GM21717 (cell line): ENCODE data around the gene HOXA6.

ENCODE experiments used
- ATAC-seq: cut with Tn5 transposase; IDR thresholded peaks from one replicate; pipeline ENCODE4 v1.9.1; 2021; ENCODE audit warnings: mild to moderate bottlenecking, moderate library complexity; ENCODE audit not compliant: unreplicated experiment

The HOXA6 gene

DNA sequence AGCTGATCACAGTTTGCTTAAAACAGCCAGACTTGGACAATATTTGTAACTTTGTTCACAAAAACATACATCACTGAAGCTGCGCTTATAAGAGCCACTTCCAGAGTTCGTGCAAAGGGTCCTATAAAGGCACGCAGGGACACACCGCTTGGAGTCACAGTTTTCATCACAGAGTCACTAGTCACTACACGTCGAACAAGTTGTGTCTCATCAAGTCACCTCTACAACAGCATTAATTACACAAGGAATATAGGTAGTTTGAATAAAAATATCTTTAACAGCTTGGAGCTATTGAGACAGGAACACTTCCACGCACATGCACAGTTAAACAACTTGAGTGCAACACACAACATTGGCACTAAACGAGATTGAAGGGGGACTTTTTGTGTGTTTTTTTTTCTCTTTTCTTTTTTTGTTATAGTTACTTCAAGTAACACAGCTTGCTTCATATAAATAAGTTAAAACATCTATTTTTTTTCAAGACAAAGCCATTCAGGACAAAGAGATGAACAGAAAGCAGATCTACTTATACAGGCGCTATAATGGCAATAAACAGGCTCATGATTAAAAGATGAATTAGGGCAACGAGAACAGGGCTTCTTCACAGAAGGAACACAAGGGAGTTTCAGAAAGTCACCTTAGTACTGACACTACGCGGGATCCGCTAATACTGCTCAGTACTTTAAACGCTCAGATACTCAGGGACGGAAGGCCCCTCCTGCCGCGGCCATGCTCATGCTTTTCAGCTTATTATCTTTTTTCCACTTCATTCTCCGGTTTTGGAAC, 6.2 kb downstream of the HOXA6 start:
- ATAC-seq, result no peak

DNA sequence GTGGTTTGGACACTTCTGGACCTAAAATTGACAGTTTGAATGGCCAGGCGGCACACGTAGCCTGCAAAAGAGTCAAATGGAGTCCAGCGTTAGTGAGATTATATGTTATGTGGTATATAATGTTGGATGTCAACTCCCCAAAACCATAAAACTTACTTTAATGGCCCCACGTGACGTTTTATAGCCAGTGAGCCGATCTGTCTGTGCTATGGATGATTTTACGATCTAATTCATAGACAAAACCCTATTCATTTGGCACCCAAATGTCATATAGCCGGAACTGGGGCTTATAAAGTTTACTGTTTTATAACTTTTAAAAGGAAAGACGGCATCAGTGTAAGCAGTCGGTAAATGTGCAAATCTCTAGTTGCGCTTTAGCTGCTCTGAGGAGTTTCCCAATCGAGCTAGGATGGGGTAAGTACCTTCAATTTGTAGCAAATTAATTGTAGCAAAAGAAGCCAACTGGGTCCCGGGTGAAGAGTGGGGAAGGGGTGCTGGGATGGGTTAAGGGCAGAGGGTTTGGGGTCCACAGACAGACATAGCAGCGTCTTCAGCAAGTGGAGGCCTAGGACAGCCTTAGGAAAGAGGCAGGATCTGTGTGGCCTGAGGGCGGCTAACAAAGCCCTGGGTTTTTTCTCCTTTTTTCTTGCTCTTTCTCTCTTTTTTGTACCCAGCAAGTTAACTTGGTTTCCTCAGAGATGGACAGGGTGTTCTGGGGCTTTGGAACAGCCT, 7.3 kb downstream of the HOXA6 start:
- ATAC-seq, result no peak

DNA sequence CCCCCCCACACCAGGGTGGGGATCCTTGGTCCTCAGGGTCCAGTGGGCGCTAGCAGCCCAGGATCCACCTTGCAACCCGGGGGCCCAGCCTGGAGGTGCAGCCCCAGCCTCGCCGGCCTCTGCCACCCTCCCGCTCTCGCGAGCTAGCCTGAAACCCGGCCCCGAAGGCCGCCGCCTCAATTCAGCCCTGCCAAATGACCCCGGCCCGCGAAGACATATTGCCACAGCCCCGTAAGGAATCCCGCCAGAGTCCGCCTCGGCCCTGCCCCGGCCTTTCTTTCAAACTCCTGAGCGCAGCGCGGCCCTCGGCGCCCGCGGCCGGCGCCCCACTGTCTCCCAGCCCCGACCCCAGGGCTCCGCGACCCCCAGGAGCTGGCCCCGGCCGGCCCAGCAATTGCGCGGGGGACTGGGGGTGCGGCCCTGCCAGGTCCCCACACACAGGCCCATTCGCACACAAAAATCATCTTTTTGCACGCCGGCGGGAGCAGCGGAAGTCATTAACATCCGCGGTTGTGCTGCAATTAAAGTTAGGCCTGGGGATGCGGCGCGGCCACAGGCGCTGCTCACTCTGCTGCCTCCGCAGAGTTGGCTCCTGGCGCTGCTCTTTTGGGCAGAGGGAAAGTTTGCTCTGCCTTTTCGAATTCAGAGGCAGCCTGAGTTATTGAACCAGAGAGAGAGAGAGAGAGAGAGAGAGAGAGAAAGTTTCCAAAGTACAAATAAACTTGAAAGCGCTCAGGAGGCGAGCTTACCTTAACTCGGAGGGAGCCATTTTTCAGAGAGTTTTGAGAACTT, 8.0 kb downstream of the HOXA6 start:
- no peak for ATAC-seq

DNA sequence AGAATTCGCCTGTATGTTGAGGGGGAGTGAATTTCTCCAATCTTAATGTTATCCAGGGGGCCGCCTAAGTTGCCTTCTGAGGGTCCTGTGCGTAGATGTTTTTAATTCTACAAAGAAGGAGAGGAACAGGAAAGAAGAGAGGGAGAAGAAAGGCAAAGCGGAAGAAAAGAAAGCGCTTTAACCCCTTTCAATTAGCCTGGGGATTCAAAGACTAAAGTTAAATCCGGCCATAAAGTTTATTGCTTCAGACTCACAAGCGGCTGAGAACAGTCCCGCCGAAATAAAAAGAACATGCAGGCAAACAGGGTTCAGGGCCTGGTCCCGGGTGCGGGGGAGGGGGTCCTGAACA, 8.6 kb downstream of the HOXA6 start:
- no peak for ATAC-seq

DNA sequence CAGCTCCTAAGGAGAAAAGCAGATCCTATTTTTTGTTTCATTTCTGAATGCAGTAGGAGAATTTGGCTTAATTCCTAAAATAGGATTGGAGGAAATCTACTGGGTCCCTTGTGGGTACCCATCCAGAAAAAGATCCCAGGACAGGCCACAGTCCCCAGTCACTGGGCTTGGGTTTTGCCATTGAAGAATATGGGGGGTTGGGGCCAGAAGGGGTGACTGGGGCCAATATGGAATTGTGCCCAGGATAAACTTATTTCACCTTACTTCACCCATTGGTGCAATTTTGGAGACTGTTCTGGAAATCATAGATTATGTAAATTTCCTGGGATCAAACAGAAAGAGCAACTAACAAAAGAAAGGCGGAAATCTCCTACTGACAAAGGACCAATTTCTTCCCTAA, 9.1 kb downstream of the HOXA6 start:
- no peak for ATAC-seq

DNA sequence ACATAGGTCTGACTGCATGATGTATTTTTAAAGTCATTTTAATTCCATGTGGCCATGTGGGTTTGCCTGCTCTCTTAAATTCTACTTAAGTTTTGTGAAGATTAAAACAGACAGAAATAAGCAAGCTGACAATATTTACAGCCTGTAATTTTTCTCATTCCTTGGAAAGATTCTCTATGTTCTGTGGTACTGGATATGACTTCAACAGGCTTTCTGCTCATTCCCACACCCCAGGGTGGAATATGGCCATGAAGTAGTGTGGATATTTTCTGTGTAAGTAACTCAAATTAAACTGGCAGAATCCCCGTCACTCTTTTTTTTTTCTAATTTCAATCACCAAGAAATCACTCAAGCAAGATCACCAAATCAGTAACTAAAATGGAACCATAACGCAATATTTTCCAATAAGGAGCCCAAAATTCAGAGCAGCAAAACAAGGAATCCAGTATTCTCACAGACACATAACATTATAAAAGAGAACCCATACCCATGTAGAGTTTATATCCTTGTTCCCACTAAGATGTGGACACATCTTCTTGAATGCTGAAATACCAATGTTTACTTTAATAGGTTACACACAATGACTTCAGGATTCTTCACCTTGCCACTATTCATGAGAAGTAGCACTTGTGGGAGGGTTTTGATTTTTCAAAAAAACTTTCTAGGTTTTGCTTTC, 9.8 kb downstream of the HOXA6 start:
- no peak for ATAC-seq

DNA sequence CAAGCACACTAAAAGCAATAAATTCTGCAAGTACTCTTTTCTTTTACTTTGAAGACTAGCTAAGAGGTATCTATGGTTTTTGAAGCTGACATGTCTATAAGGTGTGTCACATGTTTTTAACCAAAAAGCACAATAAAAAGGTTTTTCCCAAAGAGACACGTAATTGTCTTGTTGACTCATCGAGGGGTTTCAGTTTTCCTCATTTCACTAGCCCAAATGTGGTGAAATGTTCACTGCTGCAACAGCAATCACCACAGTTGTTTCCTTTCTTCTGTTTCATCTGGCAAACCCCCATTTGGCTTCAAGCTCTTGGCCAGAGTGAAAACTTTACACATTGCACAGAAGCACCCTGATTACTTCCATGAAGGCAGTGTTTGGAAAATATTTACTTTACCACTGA, 13.2 kb downstream of the HOXA6 start:
- no peak for ATAC-seq

DNA sequence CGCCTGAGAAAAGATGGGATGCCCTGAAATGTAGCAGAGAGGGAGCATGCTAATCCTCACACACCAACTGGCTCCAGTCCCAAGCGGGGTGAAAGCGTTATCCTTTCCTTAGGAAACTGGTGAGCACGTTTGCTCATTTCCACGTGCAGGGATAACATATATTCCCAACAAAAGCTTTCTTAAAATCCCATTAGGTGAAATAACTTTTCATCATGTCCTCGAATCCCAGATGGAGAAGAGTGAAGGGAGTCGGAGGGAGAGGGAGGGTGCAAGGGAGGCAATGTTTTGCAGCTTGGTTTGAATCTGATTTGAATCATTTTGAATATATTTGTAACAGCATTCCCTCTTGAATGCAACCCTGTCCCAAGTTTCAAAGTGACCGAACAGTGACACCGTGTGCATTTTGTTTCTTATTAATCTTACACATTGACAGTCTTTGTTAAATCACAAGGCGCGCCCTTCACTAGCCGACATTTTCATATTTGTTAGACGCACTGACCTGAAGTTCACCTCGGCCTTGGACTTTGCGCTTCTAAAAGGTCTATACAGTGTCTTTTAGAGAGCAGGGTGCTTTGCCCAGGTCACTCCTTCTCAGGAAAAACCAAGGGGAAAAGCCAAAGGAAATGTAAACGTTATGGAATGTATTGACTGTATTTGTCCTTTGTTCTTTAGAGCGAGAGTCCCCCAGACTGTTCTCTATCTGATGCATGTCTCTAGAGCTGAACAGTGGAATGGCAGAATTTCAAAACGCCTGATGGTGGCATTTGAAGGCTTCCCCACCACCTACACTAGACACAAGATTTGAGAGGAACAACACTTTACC, 14.0 kb downstream of the HOXA6 start:
- ATAC-seq, result no peak

DNA sequence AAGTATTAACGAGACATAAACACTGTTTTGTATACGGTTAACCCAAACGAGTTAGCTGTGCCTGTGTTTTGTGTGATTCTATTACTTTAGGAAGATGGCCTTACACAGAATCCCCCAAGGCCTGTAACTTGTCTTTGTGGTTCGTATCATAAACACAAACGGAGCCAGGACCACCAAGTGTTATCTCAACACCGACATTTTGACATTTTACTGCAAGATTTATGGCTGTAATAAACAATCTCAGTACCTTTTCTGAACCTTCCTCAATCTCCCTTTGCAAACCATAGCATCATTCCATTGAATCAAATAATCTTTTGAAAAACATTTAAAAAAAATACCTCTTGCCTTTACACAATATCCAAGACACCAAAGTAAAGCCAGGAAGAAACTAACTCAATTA, 14.6 kb downstream of the HOXA6 start:
- no peak for ATAC-seq

DNA sequence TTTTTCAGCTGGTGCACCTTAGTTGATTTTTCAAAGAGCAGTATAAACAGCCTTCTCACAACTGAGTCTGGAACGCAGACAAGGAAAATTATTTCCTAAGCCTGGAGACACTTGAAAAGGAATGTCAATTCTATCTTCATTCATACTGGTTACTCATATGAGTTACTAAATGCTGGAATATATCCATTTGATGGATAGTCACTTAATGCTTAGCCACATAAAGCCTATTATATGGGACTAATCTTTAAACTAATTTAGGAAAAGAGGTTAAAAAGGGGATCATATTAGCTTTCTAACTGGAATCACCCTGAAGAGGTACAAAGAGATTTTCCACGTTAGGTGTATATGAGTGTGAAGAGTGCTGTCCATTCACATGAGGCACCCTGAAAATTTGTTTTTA, 15.4 kb downstream of the HOXA6 start:
- no peak for ATAC-seq

DNA sequence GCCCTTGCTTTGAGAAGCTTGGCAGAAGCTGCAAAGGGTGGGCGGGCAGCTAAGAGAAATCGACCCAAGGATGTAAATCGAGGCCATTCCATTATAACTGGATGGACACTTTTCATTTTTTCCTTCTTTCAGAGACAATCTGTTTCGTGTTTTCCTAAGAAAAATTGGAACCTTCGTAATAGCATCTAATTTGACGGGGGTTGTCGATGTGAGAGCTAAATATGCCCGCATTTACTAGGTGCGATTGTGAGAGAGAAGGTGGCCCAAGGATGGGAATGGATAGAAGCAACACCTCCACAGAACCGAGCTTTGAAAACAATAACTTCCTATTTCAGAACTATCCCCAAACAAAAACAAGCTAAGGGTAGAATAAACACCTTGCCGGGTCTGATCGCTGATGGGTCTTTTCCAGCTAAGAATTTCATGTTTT, 16.2 kb downstream of the HOXA6 start:
- no peak for ATAC-seq

DNA sequence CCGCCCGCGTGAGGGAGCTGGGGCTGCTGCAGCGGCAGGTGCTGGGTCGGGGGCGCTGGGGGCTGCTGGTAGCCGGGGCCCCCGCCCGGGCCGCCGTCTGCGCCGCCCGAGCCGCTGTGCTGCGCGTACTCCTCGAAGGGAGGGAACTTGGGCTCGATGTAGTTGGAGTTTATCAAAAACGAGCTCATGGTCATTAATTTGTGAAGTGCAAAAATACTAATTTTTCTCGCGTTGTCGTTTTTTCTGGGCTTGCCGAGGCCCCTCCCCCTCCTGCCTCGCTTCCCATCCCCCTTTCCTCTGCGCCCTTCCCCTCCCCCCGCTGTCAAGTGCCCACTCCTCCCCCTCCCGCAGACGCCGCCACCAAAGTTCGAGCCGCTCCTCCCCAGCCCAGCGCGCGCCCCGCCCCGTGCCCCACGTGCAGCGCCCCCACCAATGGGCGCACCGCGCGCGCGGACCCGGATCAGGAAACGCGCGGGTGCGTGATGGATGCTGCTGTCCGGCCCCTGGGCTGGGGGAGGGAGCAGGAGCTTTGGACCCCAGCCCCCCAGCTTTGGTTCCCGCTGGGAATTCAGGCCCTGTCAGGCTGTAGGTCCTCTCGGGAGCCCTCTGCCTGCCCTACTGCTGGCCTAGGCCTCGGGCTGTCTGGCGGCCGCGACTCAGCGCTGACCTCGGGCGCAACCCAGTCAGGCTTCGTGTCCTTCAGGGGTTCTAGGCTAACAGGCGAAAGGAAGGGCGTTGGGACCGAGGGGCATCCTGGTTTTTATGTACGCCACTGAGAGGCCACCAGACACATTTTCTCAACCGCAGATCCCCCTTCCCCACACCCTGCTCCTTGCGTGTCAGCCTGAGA, 16.8 kb downstream of the HOXA6 start, which contains the start of gene HOXA4:
Gene HOXA4 (minus strand): TSS at position 218 of the 850 bp plus-strand sequence. CDS start 24 bp downstream, at position 194.
- ATAC-seq, result no peak

DNA sequence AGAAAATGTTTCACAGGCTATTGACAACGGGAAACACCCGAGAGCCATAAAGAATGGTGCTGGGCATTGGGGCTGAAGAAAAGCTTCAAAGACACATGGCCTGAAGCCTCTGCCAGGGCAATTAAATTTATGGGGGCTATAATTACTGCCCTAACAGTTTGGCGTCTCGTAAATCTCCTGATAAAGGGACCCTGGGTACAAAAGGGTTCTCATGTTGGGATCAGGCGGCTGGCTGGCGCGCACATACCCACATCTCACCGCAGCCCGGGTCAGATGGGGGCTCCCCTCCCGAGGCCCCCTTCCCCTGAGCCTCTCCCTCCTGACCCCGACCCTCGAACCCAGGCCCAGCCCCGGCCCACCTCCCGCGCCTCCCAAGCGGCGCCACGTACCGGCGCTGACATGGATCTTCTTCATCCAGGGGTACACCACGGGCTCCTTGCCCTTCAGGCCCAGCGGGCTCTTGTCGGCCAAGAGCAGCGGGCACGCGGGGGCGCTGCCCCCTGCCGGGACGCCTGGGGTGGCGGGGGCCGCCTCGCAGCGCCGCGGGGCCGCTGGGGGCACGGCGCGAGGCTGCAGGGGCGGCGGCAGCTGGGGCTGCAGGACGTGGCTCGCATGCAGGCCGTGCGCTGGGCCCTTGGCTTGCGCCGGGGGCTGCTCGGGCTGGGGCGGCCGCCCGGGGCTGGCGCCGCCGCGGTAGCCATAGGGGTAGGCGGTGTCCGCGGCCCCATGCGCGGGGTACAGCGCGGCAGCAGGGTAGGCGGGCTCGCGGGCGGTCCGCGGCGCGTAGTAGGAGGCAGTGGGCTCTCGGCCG, 17.6 kb downstream of the HOXA6 start:
- ATAC-seq, result no peak

DNA sequence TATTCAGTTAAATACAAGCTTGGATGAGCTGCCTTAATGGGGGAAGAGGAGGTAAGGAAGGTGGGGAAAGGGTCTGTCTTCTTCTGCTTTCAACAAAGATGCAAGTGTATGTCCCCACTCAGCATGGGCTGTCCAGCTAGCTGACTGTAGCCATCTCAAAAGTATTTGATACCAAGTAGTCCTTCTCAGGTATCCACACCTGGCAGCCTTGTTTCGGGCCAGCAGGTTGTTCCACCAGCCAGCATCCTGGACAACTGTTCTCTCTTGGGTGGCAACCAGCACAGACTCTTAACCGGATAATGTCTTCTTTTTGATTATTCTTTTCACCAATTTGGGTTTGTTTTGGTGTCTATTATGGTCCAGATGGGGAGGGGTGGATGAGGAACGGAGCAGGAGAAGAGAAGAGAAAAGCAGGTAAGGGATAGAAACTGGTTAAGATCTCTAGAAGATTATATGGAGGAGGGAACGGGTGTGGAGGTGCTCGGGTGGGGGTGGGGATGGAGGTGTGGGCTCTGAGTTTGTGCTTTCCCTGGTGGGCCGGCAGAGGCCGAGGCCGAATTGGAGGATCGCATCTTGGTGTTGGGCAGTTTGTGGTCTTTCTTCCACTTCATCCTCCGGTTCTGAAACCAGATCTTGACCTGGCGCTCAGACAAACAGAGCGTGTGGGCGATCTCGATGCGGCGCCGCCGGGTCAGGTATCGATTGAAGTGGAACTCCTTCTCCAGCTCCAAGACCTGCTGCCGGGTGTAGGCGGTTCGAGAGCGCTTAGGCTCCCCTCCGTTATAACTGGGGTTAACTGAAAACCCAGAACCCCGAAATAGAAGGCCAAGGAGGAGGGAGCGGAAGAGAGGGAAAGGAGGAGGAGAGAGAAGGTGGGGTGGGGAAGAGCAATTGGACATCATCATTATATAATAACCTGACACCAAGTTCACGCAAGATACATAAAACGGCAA, 18.5 kb downstream of the HOXA6 start:
- no peak for ATAC-seq

DNA sequence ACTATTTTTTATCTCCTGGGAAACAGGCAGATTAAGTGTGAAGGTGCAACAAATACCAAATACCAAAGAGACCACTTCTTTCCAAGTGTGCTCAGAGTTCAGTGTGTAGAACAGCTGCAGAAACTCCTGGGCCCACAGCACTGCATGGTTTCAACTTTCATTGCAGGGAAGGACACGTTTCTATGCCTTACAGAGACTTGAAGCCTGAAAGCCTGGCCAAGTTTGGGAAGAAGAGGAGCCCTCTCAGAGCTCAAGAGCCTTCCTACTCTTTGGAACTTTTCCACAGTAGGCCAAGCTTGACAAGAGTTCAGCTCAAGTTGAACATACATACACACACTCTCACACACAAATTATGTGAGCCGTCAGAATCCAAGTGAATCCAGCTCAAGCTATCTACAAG, 19.5 kb downstream of the HOXA6 start:
- ATAC-seq, result no peak

DNA sequence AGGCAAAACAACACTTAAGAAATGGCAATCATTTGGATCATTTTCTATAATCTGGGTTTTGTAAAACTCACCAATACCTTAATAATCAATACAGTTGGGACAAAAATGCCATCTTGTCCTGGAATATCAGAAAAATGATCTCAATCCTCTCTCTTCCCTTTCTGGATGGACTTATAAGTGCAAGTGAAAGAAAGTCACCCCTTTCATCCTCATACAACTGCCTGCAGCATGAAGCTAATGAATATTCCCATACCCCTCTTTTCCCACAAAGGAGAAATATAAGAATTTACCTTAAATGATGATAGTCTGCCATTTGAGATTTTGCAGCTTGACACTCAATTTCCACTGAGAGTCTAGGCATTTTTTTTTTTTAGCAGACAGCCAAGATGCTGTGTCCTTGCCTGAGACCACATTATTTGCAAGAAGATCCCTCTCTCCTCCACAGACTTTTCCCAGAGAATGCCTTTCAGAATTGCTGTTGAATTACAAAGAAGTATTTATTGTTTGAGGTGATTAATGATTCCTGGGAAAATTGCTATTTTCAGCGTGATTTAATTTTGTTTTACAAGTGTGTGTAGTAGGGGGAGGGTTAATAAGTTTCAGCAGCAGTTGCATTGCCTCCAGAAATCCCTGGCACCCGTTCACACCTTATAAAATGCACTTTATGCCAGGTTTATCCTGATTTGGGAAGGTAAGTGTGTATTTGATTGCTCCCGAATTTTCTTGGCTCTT, 20.8 kb downstream of the HOXA6 start:
- no peak for ATAC-seq

DNA sequence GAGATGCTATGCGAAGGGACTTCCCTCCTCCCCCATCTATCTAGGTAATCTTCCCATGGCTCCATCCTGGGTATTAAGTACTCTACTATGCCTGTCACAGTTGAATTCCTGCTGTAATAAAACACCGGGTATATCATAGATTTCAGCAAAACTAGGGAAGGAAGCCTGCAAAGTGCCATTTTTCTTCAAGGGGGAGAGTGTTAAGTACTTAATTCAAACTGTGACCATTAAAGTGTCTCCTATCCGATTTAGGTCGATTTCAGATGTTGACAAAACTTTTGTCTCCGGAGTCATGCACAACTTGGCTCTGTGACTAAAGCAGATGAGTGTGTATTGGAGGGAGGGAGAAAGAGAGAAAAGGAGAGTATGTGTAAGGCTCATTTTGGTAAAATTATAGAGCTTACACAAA, 21.6 kb downstream of the HOXA6 start:
- ATAC-seq, result no peak
